ENCODE data around the gene HCN1.
"Not testable (repeated sequence)": the region's sequence is repeated elsewhere in the genome, so short reads cannot be mapped to it uniquely, and the experiment has no call there.

Gene HCN1

GRCh38 chr5:45622365-45622764 is 73.8 kb downstream of the HCN1 start:
- no peak for DNase-seq (ENCODE audit: low read depth in 1 of 2, low spot score in 1 of 2)

- no peak for DNase-seq (ENCODE audit: low read depth in 1 of 2, low spot score in 1 of 2)
These were observed 78.2 kb downstream of the HCN1 start for GRCh38 chr5:45617859-45618416.

GRCh38 chr5:45609661-45610060 is 86.5 kb downstream of the HCN1 start:
- no peak for DNase-seq (ENCODE audit: low read depth in 1 of 2, low spot score in 1 of 2)

- no peak for DNase-seq (ENCODE audit: low read depth in 1 of 2, low spot score in 1 of 2)
These were observed 92.1 kb downstream of the HCN1 start for GRCh38 chr5:45604092-45604491.

GRCh38 chr5:45601424-45601823 is 94.8 kb downstream of the HCN1 start:
- DNase-seq (ENCODE audit: low read depth in 1 of 2, low spot score in 1 of 2): no peak

- DNase-seq (ENCODE audit: low read depth in 1 of 2, low spot score in 1 of 2): no peak
These were observed 99.9 kb downstream of the HCN1 start for GRCh38 chr5:45596320-45596719.

GRCh38 chr5:45586001-45586400 is 110.2 kb downstream of the HCN1 start:
- not testable (repeated sequence) for DNase-seq (ENCODE audit: low read depth in 1 of 2, low spot score in 1 of 2)

- DNase-seq (ENCODE audit: low read depth in 1 of 2, low spot score in 1 of 2): no peak
These were observed 117.9 kb downstream of the HCN1 start for GRCh38 chr5:45578270-45578669.

- no peak for DNase-seq (ENCODE audit: low read depth in 1 of 2, low spot score in 1 of 2)
These were observed 127.4 kb downstream of the HCN1 start for GRCh38 chr5:45568813-45569212.

- DNase-seq (ENCODE audit: low read depth in 1 of 2, low spot score in 1 of 2): no peak
These were observed 153.8 kb downstream of the HCN1 start for GRCh38 chr5:45542421-45542820.

- DNase-seq (ENCODE audit: low read depth in 1 of 2, low spot score in 1 of 2): no peak
These were observed 162.5 kb downstream of the HCN1 start for GRCh38 chr5:45533663-45534062.

- DNase-seq (ENCODE audit: low read depth in 1 of 2, low spot score in 1 of 2): no peak
These were observed 163.2 kb downstream of the HCN1 start for GRCh38 chr5:45532826-45533624.

GRCh38 chr5:45521067-45521466 is 175.1 kb downstream of the HCN1 start:
- DNase-seq (ENCODE audit: low read depth in 1 of 2, low spot score in 1 of 2): no peak

GRCh38 chr5:45512521-45512920 is 183.7 kb downstream of the HCN1 start:
- no peak for DNase-seq (ENCODE audit: low read depth in 1 of 2, low spot score in 1 of 2)

- DNase-seq (ENCODE audit: low read depth in 1 of 2, low spot score in 1 of 2): no peak
These were observed 186.8 kb downstream of the HCN1 start for GRCh38 chr5:45509371-45509770.

- DNase-seq (ENCODE audit: low read depth in 1 of 2, low spot score in 1 of 2): no peak
These were observed 188.0 kb downstream of the HCN1 start for GRCh38 chr5:45508135-45508534.

GRCh38 chr5:45507178-45507577 is 189.0 kb downstream of the HCN1 start:
- no peak for DNase-seq (ENCODE audit: low read depth in 1 of 2, low spot score in 1 of 2)

GRCh38 chr5:45499006-45499405 is 197.2 kb downstream of the HCN1 start:
- DNase-seq (ENCODE audit: low read depth in 1 of 2, low spot score in 1 of 2): not testable (repeated sequence)

GRCh38 chr5:45491368-45491767 is 204.8 kb downstream of the HCN1 start:
- no peak for DNase-seq (ENCODE audit: low read depth in 1 of 2, low spot score in 1 of 2)

- no peak for DNase-seq (ENCODE audit: low read depth in 1 of 2, low spot score in 1 of 2)
These were observed 211.4 kb downstream of the HCN1 start for GRCh38 chr5:45484781-45485180.

- DNase-seq (ENCODE audit: low read depth in 1 of 2, low spot score in 1 of 2): no peak
These were observed 242.1 kb downstream of the HCN1 start for GRCh38 chr5:45454114-45454513.

- not testable (repeated sequence) for DNase-seq (ENCODE audit: low read depth in 1 of 2, low spot score in 1 of 2)
These were observed 251.3 kb downstream of the HCN1 start for GRCh38 chr5:45444856-45445255.

GRCh38 chr5:45440466-45440865 is 255.7 kb downstream of the HCN1 start:
- DNase-seq (ENCODE audit: low read depth in 1 of 2, low spot score in 1 of 2): no peak

Measured in stimulated activated CD4-positive, alpha-beta T cell treated with anti-CD3 and anti-CD28 coated beads, Interleukin-15, amount 100 ng/mL, for 1 hour (primary cell).